NCI-H748 (cell line): ENCODE measurements around the gene OR6S1.
"Not testable (repeated sequence)": the region's sequence is repeated elsewhere in the genome, so short reads cannot be mapped to it uniquely, and the experiment has no call there.

Source experiments
- DNase-seq: peaks from one replicate; lab custom pipeline; 2025; ENCODE audit not compliant: unreplicated experiment; lab: John Stamatoyannopoulos, UW

OR6S1 gene

GRCh38 chr14:20611277-20611676 lies 30.2 kb downstream of the OR6S1 start:
- no peak for DNase-seq

- peak; percentile 83 for DNase-seq
Measured at GRCh38 chr14:20610002-20610765, 31.3 kb downstream of the OR6S1 start.

GRCh38 chr14:20609215-20610001 lies 32.1 kb downstream of the OR6S1 start:
- DNase-seq, result peak; percentile 82

- no peak for DNase-seq
Measured at GRCh38 chr14:20608383-20609110, 32.9 kb downstream of the OR6S1 start.

GRCh38 chr14:20607617-20608016 lies 33.9 kb downstream of the OR6S1 start:
- no peak for DNase-seq

- no peak for DNase-seq
Measured at GRCh38 chr14:20606902-20607242, 34.6 kb downstream of the OR6S1 start.

GRCh38 chr14:20606190-20606901 lies 35.1 kb downstream of the OR6S1 start:
- DNase-seq, result peak; percentile 51

GRCh38 chr14:20603813-20604690 lies 37.4 kb downstream of the OR6S1 start:
- DNase-seq, result no peak

- no peak for DNase-seq
Measured at GRCh38 chr14:20602583-20602982, 38.9 kb downstream of the OR6S1 start.

- no peak for DNase-seq
Measured at GRCh38 chr14:20601522-20601921, 40.0 kb downstream of the OR6S1 start.

GRCh38 chr14:20597108-20597507 lies 44.4 kb downstream of the OR6S1 start:
- DNase-seq, result no peak

- not testable (repeated sequence) for DNase-seq
Measured at GRCh38 chr14:20595726-20596125, 45.8 kb downstream of the OR6S1 start.

- DNase-seq, result no peak
Measured at GRCh38 chr14:20592574-20592973, 48.9 kb downstream of the OR6S1 start.

GRCh38 chr14:20591235-20591634 lies 50.3 kb downstream of the OR6S1 start, which contains the start of gene RNASE12:
Gene RNASE12, minus strand, starts transcription at chr14:20591376. Its CDS starts 653 bp downstream, at chr14:20590723.
- DNase-seq, result no peak
